ENCODE results near the gene TM9SF1. TPM values are rescaled to one million over a fixed set of nuclear protein-coding genes. Genes with fewer than 3 reads are reported as not detected.
A peak's percentile ranks its signal among the peaks of the same experiment; 100 is the strongest.

TM9SF1 gene
- total and polyA plus RNA-seq, 2 of the 13 experiments (the other 11 are each of a cell fraction or from before 2014, with no cell fraction given) = 83.2 to 110 TPM

- TF ChIP-seq MNT (IDR thresholded peaks at IDR 0.05) (0 out of 2 replicates have a peak, but pooled peaks have one; percentile 25), ZNF780A (CRISPR knock-in tag; IDR thresholded peaks at IDR 0.05) (no peak), ESRRA (CRISPR knock-in tag; IDR thresholded peaks at IDR 0.05; ENCODE audit: low read depth) (peak; percentile 95), ZNF12 (CRISPR knock-in tag; IDR thresholded peaks at IDR 0.05) (peak; percentile 77), GATAD2A (CRISPR knock-in tag; IDR thresholded peaks at IDR 0.05) (peak; percentile 93), YY1 (IDR thresholded peaks at IDR 0.05; ENCODE audit: insufficient read depth, insufficient replicate concordance, low read depth, low read length) (peak; percentile 87), ZFX (CRISPR knock-in tag; IDR thresholded peaks at IDR 0.05; ENCODE audit: low read depth) (peak; percentile 100), POLR2A (IDR thresholded peaks at IDR 0.05; ENCODE audit: insufficient read depth in 1 of 2, low read depth in 2 of 2, low read length in 2 of 2) (peak in 1 of 2 experiments; percentile 81; a peak in 2 of 4 replicates), ZNF768 (CRISPR knock-in tag; IDR thresholded peaks at IDR 0.05) (peak; percentile 80), ZNF383 (CRISPR knock-in tag; IDR thresholded peaks at IDR 0.05; ENCODE audit: borderline replicate concordance) (peak; percentile 99), ZMYM2 (CRISPR knock-in tag; IDR thresholded peaks at IDR 0.05) (peak; percentile 93), MLLT10 (CRISPR knock-in tag; IDR thresholded peaks at IDR 0.05) (peak; percentile 75), ZNF879 (CRISPR knock-in tag; IDR thresholded peaks at IDR 0.05) (peak; percentile 99), ATF1 (CRISPR knock-in tag; IDR thresholded peaks at IDR 0.05) (no peak), ZNF17 (CRISPR knock-in tag; IDR thresholded peaks at IDR 0.05) (no peak), ELF4 (CRISPR knock-in tag; IDR thresholded peaks at IDR 0.05; ENCODE audit: borderline replicate concordance) (peak; percentile 100), GATAD1 (CRISPR knock-in tag; IDR thresholded peaks at IDR 0.05) (peak; percentile 98), ZNF724P (CRISPR knock-in tag; IDR thresholded peaks at IDR 0.05; ENCODE audit: borderline replicate concordance) (peak; percentile 77; the same call in 1 of the 2 replicates), SRSF1 (optimal IDR thresholded peaks at IDR 0.05; ENCODE audit: low read depth, low read length) (peak; percentile 97), ZNF629 (CRISPR knock-in tag; conservative IDR thresholded peaks at IDR 0.05) (peak; percentile 45)
Observed at GRCh38 chr14:24195186-24196070, at the start of gene TM9SF1 (continued).
